Medulla oblongata (tissue), 1 donor: ENCODE data around the gene SLC19A1.

Source experiments
- DNase-seq: peaks from one replicate; pipeline ENCODE4 v3.0.0-alpha.2; 2015; ENCODE audit errors: extremely low spot score

Gene SLC19A1

GRCh38 chr21:45517249-45518065 lies 24.8 kb downstream of the SLC19A1 start:
- DNase-seq, result no peak

DNA sequence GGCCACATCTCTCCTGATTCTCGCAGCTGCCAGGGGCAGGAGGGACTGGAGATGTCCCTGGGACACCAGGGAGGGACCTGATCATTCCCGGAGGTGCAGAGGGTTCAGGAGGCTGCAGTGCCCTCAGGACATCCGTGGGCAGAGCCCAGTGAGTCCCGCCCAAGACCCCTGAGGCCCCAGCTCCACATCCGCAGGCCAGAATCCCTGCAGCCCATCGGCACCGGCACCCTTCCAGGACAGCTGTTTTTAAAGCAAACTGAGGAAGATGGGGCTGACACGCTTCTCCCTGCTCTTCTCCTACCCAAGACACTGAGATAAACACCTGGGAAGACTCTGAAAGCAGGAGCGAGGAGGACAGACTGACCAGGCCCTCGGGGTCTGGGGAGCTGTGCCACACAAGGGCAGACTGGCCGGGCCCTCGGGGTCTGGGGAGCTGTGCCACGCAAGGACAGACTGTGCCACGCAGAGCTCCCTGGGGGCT lies 25.5 kb downstream of the SLC19A1 start:
- DNase-seq, result no peak

- no peak for DNase-seq
Measured at GRCh38 chr21:45516071-45516670, 26.1 kb downstream of the SLC19A1 start.

DNA sequence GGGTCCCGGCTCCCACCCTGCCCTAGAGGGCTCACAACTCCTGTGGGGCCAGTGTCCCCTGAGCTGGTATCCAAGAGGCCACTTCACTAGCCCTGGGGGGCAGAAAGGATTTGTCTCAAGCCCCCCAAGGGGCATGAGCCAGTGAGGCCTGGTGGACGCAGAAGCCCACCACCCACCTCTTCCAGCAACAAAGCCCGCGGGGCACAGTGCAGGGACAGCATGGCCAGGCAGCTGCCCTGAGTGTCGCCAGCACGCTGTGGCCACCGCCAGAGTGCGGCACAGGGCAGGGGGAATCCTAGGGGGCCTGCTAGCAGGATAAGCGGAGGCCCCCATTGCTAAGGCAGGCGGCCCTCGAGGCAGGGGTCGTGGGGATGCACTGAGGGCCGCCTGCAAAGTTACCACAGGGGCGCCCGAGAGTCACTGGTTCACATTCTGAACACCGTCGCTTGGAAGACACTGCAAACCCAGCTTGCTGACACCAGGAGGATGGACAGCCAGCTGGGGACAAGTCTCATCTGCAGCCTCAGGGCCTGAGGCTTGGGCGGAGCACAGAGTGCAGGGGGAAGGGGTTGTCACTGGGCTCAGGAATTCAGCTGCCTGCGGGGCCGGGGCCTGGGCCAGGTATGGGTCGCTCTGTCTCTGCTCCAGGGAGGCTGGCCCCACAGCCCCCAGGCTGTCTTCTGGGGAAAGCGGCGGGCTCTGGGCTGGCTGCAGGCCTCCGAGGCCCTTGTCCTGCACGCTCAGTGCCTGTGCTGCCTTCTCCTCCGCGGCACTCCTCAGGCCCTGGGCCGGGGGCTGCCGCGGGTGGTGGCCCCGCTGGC lies 26.8 kb downstream of the SLC19A1 start:
- no peak for DNase-seq

GRCh38 chr21:45514311-45515021 lies 27.8 kb downstream of the SLC19A1 start:
- DNase-seq, result no peak

DNA sequence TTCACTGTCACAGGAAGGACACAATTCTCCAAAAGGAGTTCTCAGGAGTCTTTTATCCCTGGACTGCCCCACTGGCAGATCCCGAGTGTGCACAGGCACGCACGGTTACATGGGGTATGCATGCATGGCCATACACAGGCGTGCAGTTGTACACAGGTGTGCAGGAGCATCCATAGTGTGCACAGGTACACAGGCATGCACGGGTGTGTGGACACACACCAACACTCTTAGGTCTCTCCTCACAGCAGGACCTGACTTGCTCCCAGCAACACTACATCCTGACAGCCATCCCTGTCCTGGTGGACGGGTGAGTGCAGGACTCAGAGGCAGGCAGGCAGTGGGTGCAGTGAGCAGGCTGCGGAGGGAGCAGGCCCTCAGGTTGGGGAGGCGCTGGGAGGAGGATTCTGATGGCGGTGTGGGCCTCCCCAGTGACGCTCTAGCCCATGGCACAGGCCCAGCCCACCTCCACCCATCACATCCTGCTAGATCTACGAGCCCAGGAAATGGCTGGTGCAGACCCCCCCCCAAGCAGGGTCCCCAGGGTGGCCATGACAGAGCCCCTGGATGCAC lies 28.4 kb downstream of the SLC19A1 start:
- DNase-seq, result no peak

GRCh38 chr21:45513003-45513717 lies 29.1 kb downstream of the SLC19A1 start:
- DNase-seq, result peak; percentile 11

GRCh38 chr21:45512626-45513002 lies 29.6 kb downstream of the SLC19A1 start:
- no peak for DNase-seq

- DNase-seq, result no peak
Measured at GRCh38 chr21:45511661-45512431, 30.4 kb downstream of the SLC19A1 start.

DNA sequence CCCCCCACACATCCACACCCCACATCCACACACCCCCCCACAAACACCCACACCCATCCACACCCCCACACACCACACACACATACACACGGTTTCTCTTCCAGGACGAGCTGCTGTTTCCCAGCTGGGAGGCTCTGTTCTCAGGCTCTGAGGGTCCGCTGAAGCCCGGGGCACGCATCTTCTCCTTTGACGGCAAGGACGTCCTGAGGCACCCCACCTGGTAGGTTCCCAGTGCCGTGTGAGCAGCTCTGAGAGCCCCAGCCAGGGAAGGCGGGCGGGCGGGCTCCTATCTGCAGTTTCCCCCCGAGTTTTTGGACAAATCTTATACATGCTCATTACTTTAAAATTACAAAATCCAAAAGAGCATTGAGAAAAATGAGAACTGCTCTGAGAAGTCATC lies 31.2 kb downstream of the SLC19A1 start:
- DNase-seq, result no peak

DNA sequence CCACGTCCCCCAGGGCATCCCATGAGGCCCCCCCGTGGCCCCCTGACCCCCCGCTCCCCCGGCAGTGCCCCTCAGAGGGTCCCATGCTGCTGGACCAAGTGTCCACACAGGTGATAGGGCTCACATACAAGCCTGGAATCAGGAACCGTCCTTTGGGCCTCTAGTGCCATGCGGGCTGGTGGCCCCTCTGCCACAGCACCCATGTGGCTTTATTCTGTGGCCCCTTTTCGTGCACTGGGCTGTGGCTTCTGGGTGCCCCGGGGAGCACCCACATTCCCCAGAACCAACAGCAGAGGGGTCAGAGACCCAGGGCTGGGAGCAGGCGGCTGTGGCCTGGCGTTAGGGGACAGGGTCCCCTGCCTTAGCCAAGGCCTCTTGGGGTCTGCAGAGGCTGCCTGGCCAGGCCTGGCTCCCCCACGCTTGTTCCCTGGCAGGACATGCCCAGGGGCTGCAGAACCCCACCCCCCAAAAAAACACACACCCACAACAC lies 31.7 kb downstream of the SLC19A1 start:
- DNase-seq, result no peak

GRCh38 chr21:45509566-45510465 lies 32.4 kb downstream of the SLC19A1 start:
- DNase-seq, result no peak

- DNase-seq, result no peak
Measured at GRCh38 chr21:45508607-45509565, 33.4 kb downstream of the SLC19A1 start.

GRCh38 chr21:45507888-45508508 lies 34.2 kb downstream of the SLC19A1 start:
- DNase-seq, result no peak

- DNase-seq, result no peak
Measured at GRCh38 chr21:45507523-45507875, 34.7 kb downstream of the SLC19A1 start.

DNA sequence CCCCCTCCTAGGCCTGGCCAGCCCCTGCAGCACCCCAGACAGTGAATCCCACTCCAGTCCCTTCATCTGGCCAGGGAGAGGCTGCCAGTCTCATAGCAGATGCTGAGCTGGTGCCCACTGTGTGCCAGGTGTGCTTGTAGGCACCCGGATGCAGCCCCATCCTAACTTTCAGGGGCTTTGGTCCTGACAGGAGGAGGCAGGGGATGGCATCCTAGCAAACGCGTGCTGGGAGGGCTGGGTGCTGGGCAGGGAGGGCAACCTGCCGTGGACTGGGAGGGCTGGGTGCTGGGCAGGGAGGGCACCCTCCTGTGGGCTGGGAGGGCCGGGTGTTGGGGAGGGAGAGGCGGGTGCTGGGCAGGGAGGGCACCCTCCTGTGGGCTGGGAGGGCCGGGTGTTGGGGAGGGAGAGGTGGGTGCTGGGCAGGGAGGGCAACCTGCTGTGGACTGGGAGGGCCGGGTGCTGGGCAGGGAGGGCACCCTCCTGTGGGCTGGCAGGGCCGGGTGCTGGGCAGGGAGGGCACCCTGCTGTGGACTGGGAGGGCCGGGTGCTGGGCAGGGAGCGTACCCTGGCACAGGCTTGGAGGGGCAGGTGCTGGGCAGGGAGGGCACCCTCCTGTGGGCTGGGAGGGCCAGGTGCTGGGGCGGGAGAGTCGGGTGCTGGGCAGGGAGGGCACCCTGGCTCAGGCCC lies 35.3 kb downstream of the SLC19A1 start:
- no peak for DNase-seq
